Measurements from ENCODE around the gene FTL. TPM values are rescaled to one million over a fixed set of nuclear protein-coding genes. Genes with fewer than 3 reads are reported as not detected.
A peak's percentile ranks its signal among the peaks of the same experiment; 100 is the strongest.

The FTL gene
- total RNA-seq, 4 donors from 2014 or later, result 2,478 to 4,094 (median 2,824) TPM

GRCh38 chr19:48950830-48951519 lies 14.1 kb upstream of the FTL start:
- Histone ChIP-seq H3K4me1 (peaks cover 0 to 19% (median 8%) of the 10 kb centered on the region in 3 donors), H3K36me3 (peaks cover 0 to 2% of the 10 kb centered on the region in 2 donors), H3K27me3 (no peaks in the 10 kb centered on the region), H3K27ac (no peak overlapping the region), H3K9me3 (no peaks in the 10 kb centered on the region), H3K4me3 (no peak overlapping the region)
- 38 to 50% methylated on average over 5 to 7 of the region's 9 CpGs for WGBS, 2 donors (ENCODE audit: low coverage in 1 of 2)
- TF ChIP-seq EP300 (IDR thresholded peaks at IDR 0.05), result no peak
- no peak for ATAC-seq

GRCh38 chr19:48953141-48953540 lies 12.0 kb upstream of the FTL start:
- ATAC-seq, result no peak
- Histone ChIP-seq H3K9me3 (no peaks in the 10 kb centered on the region), H3K4me3 (no peak overlapping the region), H3K27ac (peak overlapping the region in 2 of 4 donors; percentile 88 to 92), H3K4me1 (peaks cover 0 to 23% (median 8%) of the 10 kb centered on the region in 3 donors), H3K27me3 (no peaks in the 10 kb centered on the region), H3K36me3 (peaks cover 0 to 12% of the 10 kb centered on the region in 2 donors)
- 67 to 87% methylated on average over 1 to 3 of the region's 4 CpGs for WGBS, 2 donors (ENCODE audit: low coverage in 1 of 2)
- TF ChIP-seq EP300 (IDR thresholded peaks at IDR 0.05) (no peak), POLR2AphosphoS5 (IDR thresholded peaks at IDR 0.05) (no peak)

- no peak for ATAC-seq
- Histone ChIP-seq H3K4me3 (peak overlapping the region; percentile 45 to 94), H3K36me3 (peaks cover 0 to 12% of the 10 kb centered on the region in 2 donors), H3K27me3 (no peaks in the 10 kb centered on the region), H3K9me3 (no peaks in the 10 kb centered on the region), H3K4me1 (peaks cover 0 to 23% (median 8%) of the 10 kb centered on the region in 3 donors), H3K27ac (peak overlapping the region; percentile 47 to 92 (median 86))
- WGBS, 2 donors (ENCODE audit: low coverage in 1 of 2), result 10 to 36% methylated on average over 2 to 9 of the region's 11 CpGs
- TF ChIP-seq EP300 (IDR thresholded peaks at IDR 0.05) (no peak), POLR2AphosphoS5 (IDR thresholded peaks at IDR 0.05) (peak; percentile 45)
These were observed 11.0 kb upstream of the FTL start for GRCh38 chr19:48953990-48954594.

- Histone ChIP-seq H3K36me3 (peaks cover 0 to 12% of the 10 kb centered on the region in 2 donors), H3K9me3 (no peaks in the 10 kb centered on the region), H3K27ac (peak within 1 kb of the TSS; percentile 47 to 92 (median 86)), H3K4me1 (peaks cover 0 to 23% (median 8%) of the 10 kb centered on the region in 3 donors), H3K27me3 (no peaks in the 10 kb centered on the region), H3K4me3 (peak within 1 kb of the TSS; percentile 45 to 94)
- TF ChIP-seq EP300 (IDR thresholded peaks at IDR 0.05) (no peak), POLR2AphosphoS5 (IDR thresholded peaks at IDR 0.05) (no peak), POLR2A (IDR thresholded peaks at IDR 0.05) (peak; percentile 72 to 75), CTCF (IDR thresholded peaks at IDR 0.05) (peak in 3 of 4 experiments; percentile 5 to 23 (median 6))
- ATAC-seq, result peak; percentile 93
- 0% methylated on average over 1 to 7 of the region's 71 CpGs for WGBS, 2 donors (ENCODE audit: low coverage in 1 of 2)
These were observed 10.4 kb upstream of the FTL start, which contains the start of gene BAX for GRCh38 chr19:48954595-48955307. TSS of gene BAX (plus strand) at chr19:48954875. CDS start at chr19:48954929, 54 bp downstream.

- ATAC-seq, result no peak
- H3K27ac ChIP-seq, result peak overlapping the region in 3 of 4 donors; percentile 85 to 92 (median 88)
- TF ChIP-seq CTCF (IDR thresholded peaks at IDR 0.05), result no peak
- no peak for TF ChIP-seq POLR2A (IDR thresholded peaks at IDR 0.05)
- TF ChIP-seq POLR2AphosphoS5 (IDR thresholded peaks at IDR 0.05), result no peak
- TF ChIP-seq EP300 (IDR thresholded peaks at IDR 0.05), result no peak
These were observed 9.7 kb upstream of the FTL start for GRCh38 chr19:48955308-48955958.

GRCh38 chr19:48958006-48958405 lies 7.1 kb upstream of the FTL start:
- Histone ChIP-seq H3K9me3 (no peaks in the 10 kb centered on the region), H3K27ac (no peak overlapping the region), H3K27me3 (no peaks in the 10 kb centered on the region), H3K36me3 (peaks cover 0 to 20% of the 10 kb centered on the region in 2 donors), H3K4me1 (peaks cover 0 to 34% (median 8%) of the 10 kb centered on the region in 3 donors), H3K4me3 (no peak overlapping the region)
- ATAC-seq, result no peak
- WGBS, 2 donors (ENCODE audit: low coverage in 1 of 2), result 94 to 99% methylated on average over 7 to 8 of the region's 8 CpGs
- no peak for TF ChIP-seq EP300 (IDR thresholded peaks at IDR 0.05)
- TF ChIP-seq CTCF (IDR thresholded peaks at IDR 0.05), result no peak
- TF ChIP-seq POLR2A (IDR thresholded peaks at IDR 0.05), result no peak
- no peak for TF ChIP-seq POLR2AphosphoS5 (IDR thresholded peaks at IDR 0.05)

More at GRCh38 chr19:48955308-48955958, 9.7 kb upstream of the FTL start:
- WGBS, 2 donors (ENCODE audit: low coverage in 1 of 2), result 50 to 72% methylated on average over 3 of the region's 16 CpGs
- Histone ChIP-seq H3K27me3 (no peaks in the 10 kb centered on the region), H3K36me3 (peaks cover 0 to 15% of the 10 kb centered on the region in 2 donors), H3K4me3 (peak overlapping the region; percentile 45 to 94), H3K4me1 (peaks cover 0 to 23% (median 8%) of the 10 kb centered on the region in 3 donors), H3K9me3 (no peaks in the 10 kb centered on the region)
